Stromal cell of bone marrow (primary cell): ENCODE data around the gene PNCK.

Source experiments
- DNase-seq: peaks from one replicate; pipeline ENCODE4 v3.0.0-alpha.2; 2012; ENCODE audit warnings: low read depth

PNCK gene

GRCh38 chrX:153657161-153657560, 16.5 kb downstream of the PNCK start:
- no peak for DNase-seq

- no peak for DNase-seq
These were observed 20.1 kb downstream of the PNCK start for GRCh38 chrX:153653556-153653955.

- DNase-seq = no peak
These were observed 22.0 kb downstream of the PNCK start for GRCh38 chrX:153651540-153652079.

- no peak for DNase-seq
These were observed 22.7 kb downstream of the PNCK start for GRCh38 chrX:153650959-153651358.

GRCh38 chrX:153649915-153650782, 23.5 kb downstream of the PNCK start:
- no peak for DNase-seq

- DNase-seq = no peak
These were observed 24.3 kb downstream of the PNCK start for GRCh38 chrX:153649178-153649914.

GRCh38 chrX:153648358-153649177, 25.0 kb downstream of the PNCK start:
- DNase-seq = no peak

- DNase-seq = no peak
These were observed 25.9 kb downstream of the PNCK start for GRCh38 chrX:153647461-153648357.

- DNase-seq = no peak
These were observed 26.8 kb downstream of the PNCK start, which contains the start of gene DUSP9 for GRCh38 chrX:153646620-153647373. DUSP9 (plus strand) TSS chrX:153647203; CDS start chrX:153647954, 751 bp downstream.

- DNase-seq = no peak
These were observed 27.6 kb downstream of the PNCK start for GRCh38 chrX:153645921-153646488.

GRCh38 chrX:153645151-153645550, 28.5 kb downstream of the PNCK start:
- DNase-seq = no peak

- DNase-seq = no peak
These were observed 29.1 kb downstream of the PNCK start for GRCh38 chrX:153644356-153645125.

- DNase-seq = no peak
These were observed 29.9 kb downstream of the PNCK start for GRCh38 chrX:153643431-153644351.

GRCh38 chrX:153642655-153643430, 30.8 kb downstream of the PNCK start:
- DNase-seq = no peak

- no peak for DNase-seq
These were observed 31.5 kb downstream of the PNCK start for GRCh38 chrX:153642051-153642654.

GRCh38 chrX:153641627-153642026, 32.0 kb downstream of the PNCK start:
- no peak for DNase-seq
